Keratinocyte (primary cell): ENCODE data around the gene LRRN4CL. TPM values are rescaled to one million over a fixed set of nuclear protein-coding genes. Genes with fewer than 3 reads are reported as not detected.

ENCODE experiments used
- DNase-seq: peaks from one replicate; pipeline ENCODE4 v3.0.0-alpha.2; 2011; ENCODE audit warnings: low read depth, missing footprints, low spot score
- FAIRE-seq: peaks from 2 replicates; lab custom pipeline; 2011; peaks lifted over from hg19 to GRCh38; lab: Jason Lieb, UNC
- H2AFZ ChIP-seq: 2 replicates; pipeline ENCODE4 v1.6.0; 2012; ENCODE audit warnings: low read length, control low read depth, inconsistent platforms; ENCODE audit not compliant: control insufficient read depth
- H3K27ac ChIP-seq: 2 replicates; pipeline ENCODE4 v1.5.1; 2011; ENCODE audit warnings: low read length; ENCODE audit not compliant: control insufficient read depth, insufficient read depth
- H3K27me3 ChIP-seq: 3 replicates; pipeline ENCODE4 v1.6.0; 2011; ENCODE audit warnings: low read length; ENCODE audit not compliant: control insufficient read depth, insufficient read depth; ENCODE audit errors: extremely low read depth
- H3K36me3 ChIP-seq, 2 experiments: 2 replicates in 1 of 2; 3 replicates in 1 of 2; pipeline ENCODE4 v1.5.1; 2011; ENCODE audit warnings: low read length in 2 of 2, mild to moderate bottlenecking in 1 of 2; ENCODE audit not compliant: control insufficient read depth in 2 of 2, insufficient read depth in 2 of 2; ENCODE audit errors: extremely low read depth in 1 of 2
- H3K4me1 ChIP-seq: 3 replicates; pipeline ENCODE4 v1.5.1; 2011; ENCODE audit warnings: low read length; ENCODE audit not compliant: control insufficient read depth, insufficient read depth; ENCODE audit errors: extremely low read depth
- H3K4me2 ChIP-seq: 3 replicates; pipeline ENCODE4 v1.6.0; 2011; ENCODE audit warnings: low read depth, low read length; ENCODE audit not compliant: control insufficient read depth, insufficient read depth; ENCODE audit errors: extremely low read depth
- H3K4me3 ChIP-seq, 3 experiments: fragments of 200-600 bp in 1 of 3; sonication (generic) in 1 of 3; 2 replicates in 2 of 3; 3 replicates in 1 of 3; pipeline ENCODE4 v1.5.1; 2011 to 2016; ENCODE audit warnings: low read length in 3 of 3, mild to moderate bottlenecking in 3 of 3, control low read depth in 2 of 3, inconsistent platforms in 1 of 3, low read depth in 1 of 3, mixed read lengths in 1 of 3, mixed run types in 1 of 3, moderate library complexity in 1 of 3; ENCODE audit not compliant: control insufficient read depth in 2 of 3, insufficient read depth in 2 of 3; ENCODE audit errors: extremely low read depth in 1 of 3
- H3K79me2 ChIP-seq: 2 replicates; pipeline ENCODE4 v1.6.0; 2012; ENCODE audit warnings: low read length; ENCODE audit not compliant: control insufficient read depth, insufficient read depth
- H3K9ac ChIP-seq: 3 replicates; pipeline ENCODE4 v1.6.0; 2011; ENCODE audit warnings: low read length; ENCODE audit not compliant: control insufficient read depth, insufficient read depth; ENCODE audit errors: extremely low read depth
- H3K9me1 ChIP-seq: 3 replicates; pipeline ENCODE4 v1.6.0; 2011; ENCODE audit warnings: low read length; ENCODE audit not compliant: control insufficient read depth, insufficient read depth; ENCODE audit errors: extremely low read depth
- H3K9me3 ChIP-seq: 2 replicates; pipeline ENCODE4 v1.5.1; 2012; ENCODE audit warnings: low read depth, low read length; ENCODE audit not compliant: control insufficient read depth
- H4K20me1 ChIP-seq: 3 replicates; pipeline ENCODE4 v1.6.0; 2011; ENCODE audit warnings: low read length; ENCODE audit not compliant: control insufficient read depth, insufficient read depth; ENCODE audit errors: extremely low read depth
- EZH2 ChIP-seq: IDR thresholded peaks from one replicate; pipeline ENCODE4 v1.6.1; 2012; ENCODE audit warnings: inconsistent platforms, mild to moderate bottlenecking, low read length, moderate library complexity
- dilution Hi-C: fragments of 300-500 bp; cut with MboI; formaldehyde crosslinking; loops from one replicate; pipeline ENCODE4 v1.7.0; 2020; ENCODE audit warnings: low sequenced_read_pairs; ENCODE audit not compliant: extremely low pct_ligation_motif_present
- polyA plus RNA-seq, 5 experiments: library from polyadenylated mRNA; depleted of rRNA in 3 of 5; stranded (reverse) in 3 of 5; stranded (forward) in 1 of 5; unstranded in 1 of 5; fragments of >200 nt; gene quantifications; 1 replicate in 1 of 5; 2 replicates in 3 of 5; 3 replicates in 1 of 5; pipeline versions ENCODE4 v1.2.1 to v1.2.3, GENCODE V29; 2011 to 2012; ENCODE audit warnings: missing spikeins in 2 of 5, low read depth in 1 of 5, low replicate concordance in 1 of 5
- TF ChIP-seq, protein P1 (sequence below), 3 experiments: IDR thresholded peaks in 1 of 3; conservative IDR thresholded peaks in 1 of 3; optimal IDR thresholded peaks in 1 of 3; 2 replicates in 2 of 3; 3 replicates in 1 of 3; pipeline versions ENCODE3 to v1.5.1; 2011; ENCODE audit warnings: low read length in 3 of 3, mild to moderate bottlenecking in 3 of 3, moderate library complexity in 2 of 3, control low read depth in 1 of 3, inconsistent platforms in 1 of 3; ENCODE audit not compliant: insufficient read depth in 2 of 3; ENCODE audit errors: extremely low read depth in 1 of 3

The LRRN4CL gene
- polyA plus RNA-seq, 1 donor (not counting 4 experiments of a cell fraction or from before 2014, with no cell fraction given), result 0.08 TPM

DNA sequence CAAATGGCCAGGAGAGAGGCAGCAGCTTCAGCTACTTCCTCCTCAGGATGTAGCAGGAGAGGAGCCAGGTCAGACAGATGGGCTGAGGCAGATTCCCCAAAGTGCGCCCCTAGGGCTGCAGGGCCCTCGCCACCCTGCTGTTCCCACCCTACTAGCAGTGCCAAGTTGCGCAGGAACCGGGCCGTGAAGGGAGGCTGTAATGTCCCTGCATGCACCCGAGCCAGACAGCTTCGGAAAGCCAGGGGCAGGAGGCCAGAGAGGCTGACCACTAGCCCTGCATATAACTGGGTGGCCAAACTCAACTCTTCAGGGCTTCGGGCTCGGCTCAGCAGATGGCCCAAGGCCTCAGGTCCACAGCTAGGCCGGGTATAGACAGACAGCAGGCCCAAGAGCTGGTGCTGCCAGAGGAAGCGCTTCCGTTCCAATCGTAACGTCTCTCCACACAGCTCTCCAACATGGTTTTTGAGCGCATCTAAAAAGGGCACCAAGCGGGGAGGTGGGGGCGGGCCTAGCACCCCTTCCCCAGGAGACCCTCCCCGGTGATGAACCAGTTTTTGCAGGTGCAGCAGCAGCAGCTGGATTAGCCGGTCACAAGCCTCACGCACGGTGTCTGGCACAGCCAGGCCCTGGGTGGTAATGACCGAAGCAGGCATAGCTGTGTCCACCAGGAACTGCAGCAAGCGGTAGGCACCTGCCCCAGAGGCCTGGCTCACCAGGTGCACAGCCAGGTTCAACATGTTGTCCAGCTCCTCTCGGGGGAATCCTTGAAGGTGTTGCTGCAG lies 41.0 kb downstream of the LRRN4CL start:
- H3K9ac ChIP-seq, result no peak overlapping the region
- no peak overlapping the region for H3K27ac ChIP-seq
- H2AFZ ChIP-seq, result no peak overlapping the region
- no peaks in the 10 kb centered on the region for H3K27me3 ChIP-seq
- H3K9me1 ChIP-seq, result no peaks in the 10 kb centered on the region
- no peak overlapping the region for H3K4me2 ChIP-seq
- no peaks in the 10 kb centered on the region for H3K9me3 ChIP-seq
- dilution Hi-C loops, result no loop called here
- H3K79me2 ChIP-seq, result peaks cover 58% of the 10 kb centered on the region
- DNase-seq (no peak), FAIRE-seq (no peak)
- no peak overlapping the region for H3K4me3 ChIP-seq
- H3K4me1 ChIP-seq, result peaks cover 22% of the 10 kb centered on the region
- no peaks in the 10 kb centered on the region for H4K20me1 ChIP-seq
- H3K36me3 ChIP-seq, result peaks cover 16 to 21% of the 10 kb centered on the region in 2 experiments
- TF ChIP-seq, protein P1, sequence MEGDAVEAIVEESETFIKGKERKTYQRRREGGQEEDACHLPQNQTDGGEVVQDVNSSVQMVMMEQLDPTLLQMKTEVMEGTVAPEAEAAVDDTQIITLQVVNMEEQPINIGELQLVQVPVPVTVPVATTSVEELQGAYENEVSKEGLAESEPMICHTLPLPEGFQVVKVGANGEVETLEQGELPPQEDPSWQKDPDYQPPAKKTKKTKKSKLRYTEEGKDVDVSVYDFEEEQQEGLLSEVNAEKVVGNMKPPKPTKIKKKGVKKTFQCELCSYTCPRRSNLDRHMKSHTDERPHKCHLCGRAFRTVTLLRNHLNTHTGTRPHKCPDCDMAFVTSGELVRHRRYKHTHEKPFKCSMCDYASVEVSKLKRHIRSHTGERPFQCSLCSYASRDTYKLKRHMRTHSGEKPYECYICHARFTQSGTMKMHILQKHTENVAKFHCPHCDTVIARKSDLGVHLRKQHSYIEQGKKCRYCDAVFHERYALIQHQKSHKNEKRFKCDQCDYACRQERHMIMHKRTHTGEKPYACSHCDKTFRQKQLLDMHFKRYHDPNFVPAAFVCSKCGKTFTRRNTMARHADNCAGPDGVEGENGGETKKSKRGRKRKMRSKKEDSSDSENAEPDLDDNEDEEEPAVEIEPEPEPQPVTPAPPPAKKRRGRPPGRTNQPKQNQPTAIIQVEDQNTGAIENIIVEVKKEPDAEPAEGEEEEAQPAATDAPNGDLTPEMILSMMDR (optimal IDR thresholded peaks at IDR 0.05 in 1 of 3, IDR thresholded peaks at IDR 0.05 in 1 of 3, conservative IDR thresholded peaks at IDR 0.05 in 1 of 3; ENCODE audit: extremely low read depth in 1 of 3, insufficient read depth in 2 of 3, low read length in 3 of 3), result no peak

- H3K9me1 ChIP-seq, result no peaks in the 10 kb centered on the region
- no peaks in the 10 kb centered on the region for H3K27me3 ChIP-seq
- DNase-seq (no peak), FAIRE-seq (no peak)
- TF ChIP-seq EZH2, result no peak
- TF ChIP-seq, protein P1 (optimal IDR thresholded peaks at IDR 0.05 in 1 of 3, IDR thresholded peaks at IDR 0.05 in 1 of 3, conservative IDR thresholded peaks at IDR 0.05 in 1 of 3; ENCODE audit: extremely low read depth in 1 of 3, insufficient read depth in 2 of 3, low read length in 3 of 3), result no peak
- peaks cover 16 to 21% of the 10 kb centered on the region in 2 experiments for H3K36me3 ChIP-seq
- H4K20me1 ChIP-seq, result no peaks in the 10 kb centered on the region
- no peaks in the 10 kb centered on the region for H3K9me3 ChIP-seq
- peaks cover 57% of the 10 kb centered on the region for H3K79me2 ChIP-seq
- H3K9ac ChIP-seq, result no peak overlapping the region
- H3K4me3 ChIP-seq, result no peak overlapping the region
- H3K4me1 ChIP-seq, result peaks cover 22% of the 10 kb centered on the region
- H3K27ac ChIP-seq, result no peak overlapping the region
- no peak overlapping the region for H2AFZ ChIP-seq
- H3K4me2 ChIP-seq, result no peak overlapping the region
- dilution Hi-C loops, result no loop called here
Measured at GRCh38 chr11:62647609-62648005, 41.7 kb downstream of the LRRN4CL start.
